Ovary (tissue), 3 donors: Measurements from ENCODE around the gene SCAPER.

ENCODE experiments used
- CTCF ChIP-seq, 3 donors: fragments of 450-650 bp in 2 of 3; fragments of 200-600 bp in 1 of 3; IDR thresholded peaks; one replicate each; pipeline versions ENCODE4 v1.5.1 to v1.8.0; 2016 to 2022; ENCODE audit warnings: antibody characterized with exemption in 3 of 3, mild to moderate bottlenecking in 1 of 3
- EP300 ChIP-seq: sonication (generic); formaldehyde crosslinking; IDR thresholded peaks from one replicate; pipeline ENCODE4 v1.6.1; 2017; ENCODE audit warnings: antibody characterized with exemption
- POLR2A ChIP-seq: fragments of 450-650 bp; IDR thresholded peaks from one replicate; pipeline ENCODE4 v1.6.1; 2017; ENCODE audit warnings: antibody characterized with exemption, mild to moderate bottlenecking, moderate library complexity
- donor health status: DM: no; HTN: no; CAD: no.

GRCh38 chr15:76502678-76503077, 402.5 kb downstream of the SCAPER start:
- TF ChIP-seq CTCF (IDR thresholded peaks at IDR 0.05) (no peak), POLR2A (no peak), EP300 (no peak)
